ENCODE data around the gene MEMO1. TPM values are rescaled to one million over a fixed set of nuclear protein-coding genes. Genes with fewer than 3 reads are reported as not detected.
A peak's percentile ranks its signal among the peaks of the same experiment; 100 is the strongest.

The MEMO1 gene
- total RNA-seq, 1 experiment from 2014 or later, result 85.8 TPM

- Histone ChIP-seq H3K27me3 (no peaks in the 10 kb centered on the region), H3K36me3 (peaks cover 3% of the 10 kb centered on the region), H3K9me3 (no peaks in the 10 kb centered on the region), H3K4me3 (no peak overlapping the region)
- DNase-seq, result no peak
Observed at GRCh38 chr2:32005371-32005976, 5.3 kb downstream of the MEMO1 start.

- Histone ChIP-seq H3K27me3 (no peaks in the 10 kb centered on the region), H3K36me3 (peaks cover 3% of the 10 kb centered on the region), H3K4me3 (no peak overlapping the region), H3K9me3 (no peaks in the 10 kb centered on the region)
- DNase-seq, result no peak
Observed at GRCh38 chr2:32003791-32004190, 7.0 kb downstream of the MEMO1 start.

GRCh38 chr2:32002406-32002805 lies 8.4 kb downstream of the MEMO1 start:
- H3K27me3 ChIP-seq, result no peaks in the 10 kb centered on the region
- DNase-seq, result no peak
- H3K4me3 ChIP-seq, result no peak overlapping the region
- peaks cover 3% of the 10 kb centered on the region for H3K36me3 ChIP-seq
- no peaks in the 10 kb centered on the region for H3K9me3 ChIP-seq

- H3K27me3 ChIP-seq, result no peaks in the 10 kb centered on the region
- no peaks in the 10 kb centered on the region; the same call in 1 of the 2 replicates for H3K36me3 ChIP-seq
- no peaks in the 10 kb centered on the region for H3K9me3 ChIP-seq
- DNase-seq, result no peak
- H3K4me3 ChIP-seq, result no peak overlapping the region
Observed at GRCh38 chr2:31999438-31999837, 11.4 kb downstream of the MEMO1 start.

- Histone ChIP-seq H3K27me3 (no peaks in the 10 kb centered on the region), H3K9me3 (no peaks in the 10 kb centered on the region), H3K4me3 (no peak overlapping the region), H3K36me3 (no peaks in the 10 kb centered on the region; the same call in 1 of the 2 replicates)
- no peak for DNase-seq
Observed at GRCh38 chr2:31998731-31999383, 12.0 kb downstream of the MEMO1 start.

- no peaks in the 10 kb centered on the region for H3K9me3 ChIP-seq
- no peaks in the 10 kb centered on the region; the same call in 1 of the 2 replicates for H3K36me3 ChIP-seq
- no peak for DNase-seq
- no peak overlapping the region for H3K4me3 ChIP-seq
- no peaks in the 10 kb centered on the region for H3K27me3 ChIP-seq
Observed at GRCh38 chr2:31997653-31998052, 13.2 kb downstream of the MEMO1 start.

- H3K9me3 ChIP-seq, result no peaks in the 10 kb centered on the region
- no peaks in the 10 kb centered on the region for H3K27me3 ChIP-seq
- DNase-seq, result no peak
- no peak overlapping the region for H3K4me3 ChIP-seq
- H3K36me3 ChIP-seq, result no peaks in the 10 kb centered on the region
Observed at GRCh38 chr2:31996571-31997150, 14.1 kb downstream of the MEMO1 start.

- no peak overlapping the region for H3K4me3 ChIP-seq
- no peaks in the 10 kb centered on the region for H3K9me3 ChIP-seq
- no peaks in the 10 kb centered on the region for H3K36me3 ChIP-seq
- no peaks in the 10 kb centered on the region for H3K27me3 ChIP-seq
- no peak for DNase-seq
Observed at GRCh38 chr2:31992934-31993333, 17.9 kb downstream of the MEMO1 start.

- no peak for DNase-seq
- no peak overlapping the region for H3K4me3 ChIP-seq
- no peaks in the 10 kb centered on the region for H3K36me3 ChIP-seq
- no peaks in the 10 kb centered on the region for H3K27me3 ChIP-seq
- H3K9me3 ChIP-seq, result no peaks in the 10 kb centered on the region
Observed at GRCh38 chr2:31992025-31992579, 18.7 kb downstream of the MEMO1 start.

- Histone ChIP-seq H3K27me3 (no peaks in the 10 kb centered on the region), H3K36me3 (no peaks in the 10 kb centered on the region), H3K9me3 (no peaks in the 10 kb centered on the region), H3K4me3 (no peak overlapping the region)
- DNase-seq, result no peak
Observed at GRCh38 chr2:31989946-31990345, 20.9 kb downstream of the MEMO1 start.

GRCh38 chr2:31987454-31988220 lies 23.2 kb downstream of the MEMO1 start:
- DNase-seq, result peak; percentile 80
- Histone ChIP-seq H3K4me3 (no peak overlapping the region), H3K9me3 (no peaks in the 10 kb centered on the region), H3K27me3 (no peaks in the 10 kb centered on the region), H3K36me3 (no peaks in the 10 kb centered on the region)

GRCh38 chr2:31986906-31987305 lies 23.9 kb downstream of the MEMO1 start:
- no peak for DNase-seq

GRCh38 chr2:31983762-31984467 lies 26.9 kb downstream of the MEMO1 start:
- H3K36me3 ChIP-seq, result no peaks in the 10 kb centered on the region
- DNase-seq, result no peak

More at GRCh38 chr2:31986906-31987305, 23.9 kb downstream of the MEMO1 start:
- H3K4me3 ChIP-seq, result no peak overlapping the region
- H3K36me3 ChIP-seq, result no peaks in the 10 kb centered on the region
- no peaks in the 10 kb centered on the region for H3K27me3 ChIP-seq
- no peaks in the 10 kb centered on the region for H3K9me3 ChIP-seq

GRCh38 chr2:31980674-31981356 lies 30.0 kb downstream of the MEMO1 start:
- peak; percentile 17 for DNase-seq
- no peaks in the 10 kb centered on the region for H3K9me3 ChIP-seq
- H3K27me3 ChIP-seq, result no peaks in the 10 kb centered on the region
- no peak overlapping the region for H3K4me3 ChIP-seq
- H3K36me3 ChIP-seq, result no peaks in the 10 kb centered on the region

More at GRCh38 chr2:31983762-31984467, 26.9 kb downstream of the MEMO1 start:
- no peaks in the 10 kb centered on the region for H3K27me3 ChIP-seq
- no peaks in the 10 kb centered on the region for H3K9me3 ChIP-seq
- no peak overlapping the region for H3K4me3 ChIP-seq

- DNase-seq, result peak; percentile 18
- no peaks in the 10 kb centered on the region for H3K27me3 ChIP-seq
- H3K4me3 ChIP-seq, result no peak overlapping the region
- no peaks in the 10 kb centered on the region for H3K36me3 ChIP-seq
- H3K9me3 ChIP-seq, result no peaks in the 10 kb centered on the region
Observed at GRCh38 chr2:31979956-31980355, 30.9 kb downstream of the MEMO1 start.

- no peaks in the 10 kb centered on the region for H3K27me3 ChIP-seq
- DNase-seq, result no peak
- no peak overlapping the region for H3K4me3 ChIP-seq
- H3K9me3 ChIP-seq, result no peaks in the 10 kb centered on the region
- no peaks in the 10 kb centered on the region for H3K36me3 ChIP-seq
Observed at GRCh38 chr2:31979018-31979417, 31.8 kb downstream of the MEMO1 start.

Measured in MG63 (cell line).